ENCODE data around the gene DHX29. TPM values are rescaled to one million over a fixed set of nuclear protein-coding genes. Genes with fewer than 3 reads are reported as not detected.

DHX29 gene
- total and polyA plus RNA-seq, 4 donors, result 8.6 to 43.8 (median 21.5) TPM

GRCh38 chr5:55325621-55326020 lies 18.1 kb upstream of the DHX29 start:
- Histone ChIP-seq H3K27me3 (ENCODE audit: control insufficient read depth in 4 of 4, insufficient read depth in 4 of 4, low read length in 3 of 4) (no peaks in the 10 kb centered on the region), H3K9me3 (ENCODE audit: control insufficient read depth in 4 of 4, low read length in 3 of 4) (no peaks in the 10 kb centered on the region), H3K4me1 (ENCODE audit: control insufficient read depth in 4 of 4, insufficient read depth in 4 of 4, low read length in 3 of 4) (peaks cover 0 to 14% (median 2%) of the 10 kb centered on the region in 4 donors), H3K9ac (ENCODE audit: low read depth in 1 of 2, low read length in 2 of 2) (no peak overlapping the region), H3K27ac (ENCODE audit: low read depth in 1 of 2, low read length in 2 of 2) (no peak overlapping the region), H3K4me3 (ENCODE audit: low read depth in 1 of 3, low read length in 3 of 3) (no peak overlapping the region), H3K36me3 (ENCODE audit: control insufficient read depth in 4 of 4, insufficient read depth in 3 of 4, low read depth in 1 of 4, low read length in 3 of 4) (peaks cover 0 to 8% (median 4%) of the 10 kb centered on the region in 4 donors)
- TF ChIP-seq MAX (IDR thresholded peaks at IDR 0.05) (no peak), CTCF (IDR thresholded peaks at IDR 0.05; ENCODE audit: low read depth, low read length, missing input control) (no peak), SP1 (IDR thresholded peaks at IDR 0.05) (no peak), RAD21 (IDR thresholded peaks at IDR 0.05) (no peak), JUND (IDR thresholded peaks at IDR 0.05) (no peak), HNF4A (conservative IDR thresholded peaks at IDR 0.05) (no peak), ATF3 (IDR thresholded peaks at IDR 0.05) (no peak), RXRA (IDR thresholded peaks at IDR 0.05) (no peak), FOXA1 (IDR thresholded peaks at IDR 0.05) (no peak), TAF1 (conservative IDR thresholded peaks at IDR 0.05) (no peak), HNF4G (IDR thresholded peaks at IDR 0.05) (no peak)
- WGBS, result 97% methylated on average over 5 of the region's 5 CpGs
- no peak for DNase-seq (ENCODE audit: low spot score)

GRCh38 chr5:55324815-55325418 lies 17.4 kb upstream of the DHX29 start:
- Histone ChIP-seq H3K27ac (ENCODE audit: low read depth in 1 of 2, low read length in 2 of 2) (peak overlapping the region; percentile 25 to 46), H3K9me3 (ENCODE audit: control insufficient read depth in 4 of 4, low read length in 3 of 4) (no peaks in the 10 kb centered on the region), H3K9ac (ENCODE audit: low read depth in 1 of 2, low read length in 2 of 2) (no peak overlapping the region), H3K4me3 (ENCODE audit: low read depth in 1 of 3, low read length in 3 of 3) (no peak overlapping the region), H3K36me3 (ENCODE audit: control insufficient read depth in 4 of 4, insufficient read depth in 3 of 4, low read depth in 1 of 4, low read length in 3 of 4) (peaks cover 0 to 5% (median 4%) of the 10 kb centered on the region in 4 donors), H3K4me1 (ENCODE audit: control insufficient read depth in 4 of 4, insufficient read depth in 4 of 4, low read length in 3 of 4) (peaks cover 0 to 14% (median 2%) of the 10 kb centered on the region in 4 donors), H3K27me3 (ENCODE audit: control insufficient read depth in 4 of 4, insufficient read depth in 4 of 4, low read length in 3 of 4) (no peaks in the 10 kb centered on the region)
- no peak for DNase-seq (ENCODE audit: low spot score)
- 94% methylated on average over 1 of the region's 1 CpG for WGBS
- peak; percentile 90 to 91 for TF ChIP-seq RAD21 (IDR thresholded peaks at IDR 0.05)
- peak; percentile 70 for TF ChIP-seq CTCF (IDR thresholded peaks at IDR 0.05; ENCODE audit: low read depth, low read length, missing input control)
- no peak for TF ChIP-seq EGR1 (IDR thresholded peaks at IDR 0.05; ENCODE audit: low read depth in 2 of 2)
- peak; percentile 37 for TF ChIP-seq YY1 (IDR thresholded peaks at IDR 0.05)
- TF ChIP-seq MAX (IDR thresholded peaks at IDR 0.05), result no peak

Data from liver (tissue), 9 donors.